PC-9 (cell line): ENCODE measurements around the gene MAST4. TPM values are rescaled to one million over a fixed set of nuclear protein-coding genes. Genes with fewer than 3 reads are reported as not detected.

Experiments
- BruUV-seq: library from RNA; stranded (reverse); fragments of 400-500 nt; replicated peaks from 2 replicates; lab custom pipeline; 2021; lab: Mats Ljungman, UMichigan
- CTCF ChIA-PET: fragments of 300-600 bp; sonication (Branson Sonifier 250); formaldehyde crosslinking; loops from one replicate; lab custom pipeline; 2022; ENCODE audit warnings: antibody characterized with exemption; lab: Charles Lee
- POLR2A ChIA-PET: fragments of 300-600 bp; sonication (Branson Sonifier 250); formaldehyde crosslinking; loops from one replicate; lab custom pipeline; 2022; ENCODE audit warnings: antibody characterized with exemption; ENCODE audit not compliant: unreplicated experiment; lab: Charles Lee
- DNase-seq, 2 experiments: peaks; one replicate each; pipeline versions ENCODE4 v3.0.0 to v3.0.0-alpha.2; 2015 to 2022; ENCODE audit warnings: mixed read lengths in 1 of 2
- H2AFZ ChIP-seq: fragments of 200-600 bp; sonication (generic); 2 replicates; pipeline ENCODE4 v1.8.1; 2017; ENCODE audit warnings: antibody characterized with exemption
- H3F3A ChIP-seq: fragments of 200-600 bp; sonication (generic); 2 replicates; pipeline ENCODE4 v1.8.1; 2017; ENCODE audit warnings: antibody characterized with exemption, mild to moderate bottlenecking, low read depth; ENCODE audit not compliant: insufficient read depth
- H3K27ac ChIP-seq: fragments of 200-600 bp; sonication (generic); 2 replicates; pipeline ENCODE4 v1.6.1; 2016; ENCODE audit warnings: mixed run types
- H3K27me3 ChIP-seq: fragments of 200-600 bp; sonication (generic); 2 replicates; pipeline ENCODE4 v1.6.1; 2016; ENCODE audit warnings: low read depth, mixed run types; ENCODE audit not compliant: insufficient read depth
- H3K36me3 ChIP-seq: fragments of 200-600 bp; sonication (generic); 2 replicates; pipeline ENCODE4 v1.6.1; 2016; ENCODE audit warnings: low read depth, mixed run types
- H3K4me1 ChIP-seq: fragments of 200-600 bp; sonication (generic); replicated peaks from 2 replicates; pipeline ENCODE4 v1.6.1; 2016; ENCODE audit warnings: mixed run types; ENCODE audit not compliant: insufficient read depth
- H3K4me2 ChIP-seq: fragments of 200-600 bp; sonication (generic); 2 replicates; pipeline ENCODE4 v1.6.1; 2017; ENCODE audit warnings: mixed run types
- H3K4me3 ChIP-seq: fragments of 200-600 bp; sonication (generic); 2 replicates; pipeline ENCODE4 v1.6.1; 2016; ENCODE audit warnings: mixed run types
- H3K79me2 ChIP-seq: fragments of 200-600 bp; sonication (generic); 2 replicates; pipeline ENCODE4 v1.6.1; 2017; ENCODE audit warnings: low read depth, mixed run types
- H3K9me2 ChIP-seq: fragments of 200-600 bp; sonication (generic); 2 replicates; pipeline ENCODE4 v1.8.1; 2017; ENCODE audit warnings: mild to moderate bottlenecking; ENCODE audit not compliant: insufficient read depth
- H3K9me3 ChIP-seq: fragments of 200-600 bp; sonication (generic); 2 replicates; pipeline ENCODE4 v1.8.1; 2016; ENCODE audit warnings: low read depth; ENCODE audit not compliant: insufficient read depth
- H4K20me1 ChIP-seq: fragments of 200-600 bp; sonication (generic); 2 replicates; pipeline ENCODE4 v1.8.1; 2017; ENCODE audit not compliant: insufficient read depth
- EZH2 ChIP-seq: fragments of 200-600 bp; sonication (generic); IDR thresholded peaks from 2 replicates; pipeline ENCODE4 v1.8.0; 2017; ENCODE audit warnings: antibody characterized with exemption, low read depth
- intact Hi-C: fragments of 100-400 bp; cut with micrococcal nuclease; formaldehyde crosslinking; loops from one replicate; pipeline ENCODE4 v1.10.0; 2022; ENCODE audit not compliant: unreplicated experiment
- total RNA-seq: library from RNA; stranded (reverse); gene quantifications from 2 replicates; pipeline ENCODE4 v1.2.3, GENCODE V29; 2021
- TF ChIP-seq, protein P1 (sequence below): fragments of 200-600 bp; sonication (generic); conservative IDR thresholded peaks from 2 replicates; pipeline ENCODE4 v1.6.1; 2017; ENCODE audit warnings: mixed run types, antibody characterized with exemption, mild to moderate bottlenecking, moderate library complexity

MAST4 gene
- total RNA-seq, 1 experiment from 2014 or later: 19.3 TPM

DNA sequence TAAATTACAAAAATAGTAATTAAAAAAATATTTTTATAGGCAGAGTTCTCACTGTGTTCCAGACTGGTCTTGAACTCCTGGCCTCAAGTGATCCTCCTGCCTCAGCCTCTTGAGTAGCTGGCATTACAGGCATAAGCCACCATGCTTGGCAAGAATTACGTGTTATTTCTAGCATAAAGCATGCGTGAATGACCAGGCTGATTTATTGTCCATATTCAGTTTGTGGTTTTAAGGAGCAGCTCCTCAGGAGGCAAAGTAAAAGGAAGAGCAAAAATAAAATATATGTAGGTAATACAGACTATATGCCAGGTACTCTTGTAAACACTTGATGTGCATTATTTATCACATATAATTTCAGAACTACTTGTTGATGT is 607.5 kb downstream of the MAST4 start:
- CTCF ChIA-PET: no interaction called here
- no peak overlapping the region for H3K4me2 ChIP-seq

DNA sequence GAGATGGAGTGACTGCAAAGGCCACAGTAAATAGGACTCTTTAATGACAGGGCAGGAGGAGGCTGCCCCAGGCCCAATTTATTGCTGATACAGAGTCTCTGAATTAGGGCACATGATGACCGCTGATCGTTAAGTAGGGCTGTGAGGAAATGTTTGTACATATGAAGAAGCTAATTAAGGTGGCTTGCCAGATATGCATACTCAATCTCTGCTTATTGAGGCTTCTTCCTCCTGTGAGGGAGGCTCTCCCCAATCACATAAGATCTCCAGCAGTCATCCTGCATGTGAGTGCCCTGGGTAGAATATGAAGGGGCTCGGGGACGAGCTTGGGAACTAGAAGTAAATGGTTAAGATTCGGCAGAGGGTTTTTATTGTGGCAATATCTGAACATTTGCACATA is 608.6 kb downstream of the MAST4 start:
- Histone ChIP-seq H3K4me2 (no peak overlapping the region), H3K36me3 (no peaks in the 10 kb centered on the region), H3K27ac (no peak overlapping the region), H3K9me3 (peaks cover 3% of the 10 kb centered on the region; the same call in 1 of the 2 replicates), H3K4me1 (peaks cover 44% of the 10 kb centered on the region), H4K20me1 (no peaks in the 10 kb centered on the region), H3K27me3 (no peaks in the 10 kb centered on the region), H3K9me2 (no peaks in the 10 kb centered on the region), H3K79me2 (no peaks in the 10 kb centered on the region), H3F3A (peaks cover 19% of the 10 kb centered on the region), H2AFZ (no peak overlapping the region), H3K4me3 (no peak overlapping the region)
- no peak for TF ChIP-seq EZH2
- TF ChIP-seq, protein P1, sequence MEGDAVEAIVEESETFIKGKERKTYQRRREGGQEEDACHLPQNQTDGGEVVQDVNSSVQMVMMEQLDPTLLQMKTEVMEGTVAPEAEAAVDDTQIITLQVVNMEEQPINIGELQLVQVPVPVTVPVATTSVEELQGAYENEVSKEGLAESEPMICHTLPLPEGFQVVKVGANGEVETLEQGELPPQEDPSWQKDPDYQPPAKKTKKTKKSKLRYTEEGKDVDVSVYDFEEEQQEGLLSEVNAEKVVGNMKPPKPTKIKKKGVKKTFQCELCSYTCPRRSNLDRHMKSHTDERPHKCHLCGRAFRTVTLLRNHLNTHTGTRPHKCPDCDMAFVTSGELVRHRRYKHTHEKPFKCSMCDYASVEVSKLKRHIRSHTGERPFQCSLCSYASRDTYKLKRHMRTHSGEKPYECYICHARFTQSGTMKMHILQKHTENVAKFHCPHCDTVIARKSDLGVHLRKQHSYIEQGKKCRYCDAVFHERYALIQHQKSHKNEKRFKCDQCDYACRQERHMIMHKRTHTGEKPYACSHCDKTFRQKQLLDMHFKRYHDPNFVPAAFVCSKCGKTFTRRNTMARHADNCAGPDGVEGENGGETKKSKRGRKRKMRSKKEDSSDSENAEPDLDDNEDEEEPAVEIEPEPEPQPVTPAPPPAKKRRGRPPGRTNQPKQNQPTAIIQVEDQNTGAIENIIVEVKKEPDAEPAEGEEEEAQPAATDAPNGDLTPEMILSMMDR: no peak
- DNase-seq: no peak
- intact Hi-C loops: loop anchor here (5.0 kb wide), 1 partner anchor 338 kb away; no protein-coding TSS in a partner anchor
- ChIA-PET POLR2A (no interaction called here), CTCF (no interaction called here)
- no TSS peak for BruUV-seq

More for the DNA sequence above, 607.5 kb downstream of the MAST4 start:
- TF ChIP-seq, protein P1: no peak
- Histone ChIP-seq H3K27ac (no peak overlapping the region), H4K20me1 (no peaks in the 10 kb centered on the region), H3K36me3 (no peaks in the 10 kb centered on the region), H3K27me3 (no peaks in the 10 kb centered on the region), H3K9me3 (peaks cover 3% of the 10 kb centered on the region; the same call in 1 of the 2 replicates), H3F3A (peaks cover 19% of the 10 kb centered on the region), H3K9me2 (no peaks in the 10 kb centered on the region), H2AFZ (no peak overlapping the region), H3K79me2 (no peaks in the 10 kb centered on the region), H3K4me3 (no peak overlapping the region), H3K4me1 (peaks cover 37% of the 10 kb centered on the region)
- POLR2A ChIA-PET: no interaction called here
- BruUV-seq: no TSS peak
- intact Hi-C loops: no loop called here
- DNase-seq: no peak

DNA sequence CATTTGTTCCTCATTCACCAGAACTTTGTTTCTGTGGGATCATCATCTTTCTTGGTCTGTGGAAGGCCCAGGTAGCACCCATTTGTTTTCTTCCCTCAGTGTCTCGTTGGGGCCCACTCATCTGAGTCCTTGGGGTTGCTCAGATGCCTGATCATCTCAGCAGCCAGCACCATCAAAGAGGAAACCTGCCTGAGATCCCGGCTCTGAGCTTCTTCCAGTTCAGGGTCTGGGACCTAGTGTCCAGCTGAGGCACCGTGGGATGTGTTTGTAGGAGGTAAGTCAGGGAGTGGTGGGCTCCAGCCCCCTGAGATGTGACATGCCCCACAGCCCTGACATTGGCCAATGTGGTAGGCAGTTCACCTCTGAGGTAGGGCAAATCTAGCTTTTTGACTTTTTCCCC is 609.8 kb downstream of the MAST4 start:
- Histone ChIP-seq H3K27me3 (no peaks in the 10 kb centered on the region), H4K20me1 (no peaks in the 10 kb centered on the region), H3K9me3 (peaks cover 3% of the 10 kb centered on the region; the same call in 1 of the 2 replicates), H3K36me3 (no peaks in the 10 kb centered on the region), H2AFZ (peak overlapping the region; percentile 31; the same call in 1 of the 2 replicates), H3F3A (peaks cover 19% of the 10 kb centered on the region), H3K27ac (peak overlapping the region; percentile 84), H3K4me2 (peak overlapping the region; percentile 62), H3K9me2 (no peaks in the 10 kb centered on the region), H3K4me1 (peaks cover 44% of the 10 kb centered on the region), H3K4me3 (no peak overlapping the region), H3K79me2 (no peaks in the 10 kb centered on the region)
- BruUV-seq: no TSS peak
- ChIA-PET CTCF (no interaction called here), POLR2A (interaction anchor here (0.6 kb wide), 1 partner anchor 913 kb away, joined by 25 read pairs; no protein-coding TSS in a partner anchor)
- no peak for DNase-seq
- TF ChIP-seq, protein P1: no peak
- no peak for TF ChIP-seq EZH2
- intact Hi-C loops: loop anchor here (5.0 kb wide), 1 partner anchor 339 kb away; no protein-coding TSS in a partner anchor
